Loucy (cell line): ENCODE results near the gene EMC1.
"Not testable (repeated sequence)": the region's sequence is repeated elsewhere in the genome, so short reads cannot be mapped to it uniquely, and the experiment has no call there.

Source experiments
- H2AFZ ChIP-seq: fragments of 200-600 bp; sonication (generic); 2 replicates; pipeline ENCODE4 v1.6.0; 2016; ENCODE audit warnings: antibody characterized with exemption, mild to moderate bottlenecking, low read length, moderate library complexity
- H3F3A ChIP-seq: fragments of 200-600 bp; 2 replicates; pipeline ENCODE4 v1.6.0; 2016; ENCODE audit warnings: antibody characterized with exemption, low read depth, mild to moderate bottlenecking
- H3K27me3 ChIP-seq: fragments of 200-600 bp; sonication (generic); 2 replicates; pipeline ENCODE4 v1.6.1; 2014; ENCODE audit warnings: low read length, mild to moderate bottlenecking; ENCODE audit not compliant: insufficient read depth, poor library complexity, severe bottlenecking
- H3K36me3 ChIP-seq: fragments of 200-600 bp; sonication (generic); 2 replicates; pipeline ENCODE4 v1.6.1; 2016; ENCODE audit warnings: low read length; ENCODE audit not compliant: insufficient read depth
- H3K4me1 ChIP-seq: fragments of 200-600 bp; sonication (generic); 2 replicates; pipeline ENCODE4 v1.5.1; 2014; ENCODE audit warnings: low read length, mild to moderate bottlenecking; ENCODE audit not compliant: insufficient read depth, poor library complexity, severe bottlenecking
- H3K4me2 ChIP-seq: fragments of 200-600 bp; sonication (generic); 2 replicates; pipeline ENCODE4 v1.6.0; 2014; ENCODE audit warnings: antibody characterized with exemption, low read length, low read depth, mild to moderate bottlenecking; ENCODE audit not compliant: poor library complexity, severe bottlenecking
- H3K4me3 ChIP-seq: fragments of 200-600 bp; sonication (generic); 2 replicates; pipeline ENCODE4 v1.5.1; 2014; ENCODE audit warnings: low read length, mild to moderate bottlenecking, mixed read lengths; ENCODE audit not compliant: poor library complexity, severe bottlenecking
- H3K79me2 ChIP-seq: fragments of 200-600 bp; sonication (generic); 2 replicates; pipeline ENCODE4 v1.6.1; 2014; ENCODE audit warnings: low read length; ENCODE audit not compliant: insufficient read depth
- H3K9ac ChIP-seq: fragments of 200-600 bp; sonication (generic); 2 replicates; pipeline ENCODE4 v1.6.0; 2014; ENCODE audit warnings: mild to moderate bottlenecking, low read depth, low read length, moderate library complexity; ENCODE audit not compliant: poor library complexity, severe bottlenecking
- H3K9me2 ChIP-seq: fragments of 200-600 bp; sonication (generic); replicated peaks from 2 replicates; pipeline ENCODE4 v1.6.1; 2016; ENCODE audit warnings: low read depth, low read length, mixed read lengths
- H3K9me3 ChIP-seq: fragments of 200-600 bp; sonication (generic); 2 replicates; pipeline ENCODE4 v1.6.1; 2014; ENCODE audit warnings: mild to moderate bottlenecking, antibody characterized with exemption, low read length, low read depth; ENCODE audit not compliant: insufficient read depth
- H4K20me1 ChIP-seq: fragments of 200-600 bp; sonication (generic); 2 replicates; pipeline ENCODE4 v1.6.0; 2014; ENCODE audit warnings: antibody characterized with exemption, low read length, mild to moderate bottlenecking; ENCODE audit not compliant: insufficient read depth, poor library complexity, severe bottlenecking
- EZH2phosphoT487 ChIP-seq: fragments of 200-600 bp; IDR thresholded peaks from 2 replicates; pipeline ENCODE4 v1.6.1; 2018; ENCODE audit warnings: antibody characterized with exemption, mild to moderate bottlenecking, moderate library complexity, borderline replicate concordance
- TF ChIP-seq, protein P1 (sequence below): fragments of 200-600 bp; sonication (generic); conservative IDR thresholded peaks from 2 replicates; pipeline ENCODE4 v1.5.1; 2014; ENCODE audit warnings: mild to moderate bottlenecking, antibody characterized with exemption, low read length

EMC1 gene

DNA sequence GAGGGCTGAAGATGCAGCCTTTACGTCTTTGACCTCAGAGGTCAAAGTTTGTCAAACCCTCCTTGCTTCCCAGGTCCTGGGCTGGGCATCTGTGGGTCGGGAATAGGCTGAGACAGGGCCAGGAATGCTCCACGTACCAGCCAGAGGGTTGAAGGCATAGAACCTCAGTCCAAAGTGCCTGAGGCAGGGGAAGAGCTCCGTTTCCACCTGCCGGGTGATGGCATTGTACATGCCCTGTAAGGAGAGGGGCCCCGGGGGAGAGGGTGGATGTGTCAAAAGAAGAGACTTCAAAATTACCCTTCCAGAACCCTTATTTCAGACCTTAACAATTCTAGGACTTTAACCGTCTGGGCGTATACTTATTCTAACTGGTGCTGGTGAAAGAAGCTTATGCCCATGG is 33.6 kb upstream of the EMC1 start:
- Histone ChIP-seq H3K4me2 (no peak overlapping the region), H3K27me3 (no peaks in the 10 kb centered on the region), H3K79me2 (no peaks in the 10 kb centered on the region), H2AFZ (no peak overlapping the region), H3K4me1 (no peaks in the 10 kb centered on the region), H3K9me2 (no peaks in the 10 kb centered on the region), H3K9ac (no peak overlapping the region), H4K20me1 (no peaks in the 10 kb centered on the region), H3K36me3 (no peaks in the 10 kb centered on the region), H3K4me3 (no peak overlapping the region), H3F3A (no peaks in the 10 kb centered on the region), H3K9me3 (no peaks in the 10 kb centered on the region)
- no peak for TF ChIP-seq EZH2phosphoT487
- TF ChIP-seq, protein P1, sequence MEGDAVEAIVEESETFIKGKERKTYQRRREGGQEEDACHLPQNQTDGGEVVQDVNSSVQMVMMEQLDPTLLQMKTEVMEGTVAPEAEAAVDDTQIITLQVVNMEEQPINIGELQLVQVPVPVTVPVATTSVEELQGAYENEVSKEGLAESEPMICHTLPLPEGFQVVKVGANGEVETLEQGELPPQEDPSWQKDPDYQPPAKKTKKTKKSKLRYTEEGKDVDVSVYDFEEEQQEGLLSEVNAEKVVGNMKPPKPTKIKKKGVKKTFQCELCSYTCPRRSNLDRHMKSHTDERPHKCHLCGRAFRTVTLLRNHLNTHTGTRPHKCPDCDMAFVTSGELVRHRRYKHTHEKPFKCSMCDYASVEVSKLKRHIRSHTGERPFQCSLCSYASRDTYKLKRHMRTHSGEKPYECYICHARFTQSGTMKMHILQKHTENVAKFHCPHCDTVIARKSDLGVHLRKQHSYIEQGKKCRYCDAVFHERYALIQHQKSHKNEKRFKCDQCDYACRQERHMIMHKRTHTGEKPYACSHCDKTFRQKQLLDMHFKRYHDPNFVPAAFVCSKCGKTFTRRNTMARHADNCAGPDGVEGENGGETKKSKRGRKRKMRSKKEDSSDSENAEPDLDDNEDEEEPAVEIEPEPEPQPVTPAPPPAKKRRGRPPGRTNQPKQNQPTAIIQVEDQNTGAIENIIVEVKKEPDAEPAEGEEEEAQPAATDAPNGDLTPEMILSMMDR = no peak

- Histone ChIP-seq H3K4me2 (no peak overlapping the region), H3K4me1 (no peaks in the 10 kb centered on the region), H2AFZ (no peak overlapping the region), H3K27me3 (no peaks in the 10 kb centered on the region), H3K9ac (no peak overlapping the region), H4K20me1 (no peaks in the 10 kb centered on the region), H3K4me3 (no peak overlapping the region), H3K9me3 (no peaks in the 10 kb centered on the region), H3F3A (no peaks in the 10 kb centered on the region), H3K36me3 (no peaks in the 10 kb centered on the region), H3K79me2 (no peaks in the 10 kb centered on the region), H3K9me2 (no peaks in the 10 kb centered on the region)
- TF ChIP-seq EZH2phosphoT487 = no peak
- TF ChIP-seq, protein P1 = no peak
Observed at GRCh38 chr1:19283891-19284290, 32.6 kb upstream of the EMC1 start.

GRCh38 chr1:19274636-19275035 is 23.3 kb upstream of the EMC1 start:
- H3K79me2 ChIP-seq = no peaks in the 10 kb centered on the region
- H3K4me2 ChIP-seq = no peak overlapping the region
- H3K9me2 ChIP-seq = no peaks in the 10 kb centered on the region
- TF ChIP-seq, protein P1 = no peak
- TF ChIP-seq EZH2phosphoT487 = no peak
- no peaks in the 10 kb centered on the region for H4K20me1 ChIP-seq
- H3K4me3 ChIP-seq = no peak overlapping the region
- no peaks in the 10 kb centered on the region for H3K36me3 ChIP-seq
- no peaks in the 10 kb centered on the region for H3K27me3 ChIP-seq
- no peaks in the 10 kb centered on the region for H3K9me3 ChIP-seq
- H3F3A ChIP-seq = no peaks in the 10 kb centered on the region
- H3K4me1 ChIP-seq = no peaks in the 10 kb centered on the region
- H3K9ac ChIP-seq = no peak overlapping the region
- H2AFZ ChIP-seq = no peak overlapping the region

DNA sequence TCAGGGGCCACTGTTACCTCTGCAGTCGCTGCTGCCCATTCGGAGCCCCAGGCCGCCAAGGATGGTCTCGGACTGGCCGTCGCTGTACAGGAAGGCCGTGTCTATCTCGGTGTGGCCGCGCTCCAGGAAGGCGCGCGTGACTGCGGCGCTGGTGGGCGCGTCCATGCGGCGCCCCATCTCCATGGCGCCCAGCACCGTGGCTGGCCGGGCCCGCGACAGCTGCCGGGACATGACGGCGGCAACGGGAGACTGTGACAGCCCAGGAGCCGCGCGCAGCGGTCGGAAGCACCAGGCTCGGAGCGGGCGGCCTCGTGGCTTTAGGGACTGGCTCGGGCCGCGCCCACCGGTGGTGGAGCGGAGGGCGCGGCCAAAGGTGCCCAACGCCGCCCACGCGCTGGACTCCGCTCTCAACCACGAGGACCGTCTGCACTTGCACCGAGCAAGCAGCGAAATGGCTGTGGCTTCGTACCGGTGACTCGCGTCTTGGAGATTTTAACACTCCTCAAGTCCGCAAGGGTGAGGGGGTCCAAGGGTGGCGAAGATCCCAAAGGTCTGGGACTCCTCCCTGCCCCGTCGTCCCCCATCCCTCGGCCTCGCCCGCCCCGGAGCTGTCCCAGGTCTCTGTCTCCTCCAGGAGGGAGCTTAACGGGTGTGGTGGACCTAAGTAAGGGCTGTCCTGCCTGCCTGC is 22.7 kb upstream of the EMC1 start:
- H3K9me2 ChIP-seq, H2AFZ ChIP-seq, H3K4me1 ChIP-seq, H3K27me3 ChIP-seq, H3F3A ChIP-seq, H3K4me3 ChIP-seq, H4K20me1 ChIP-seq, H3K36me3 ChIP-seq, H3K79me2 ChIP-seq, H3K9me3 ChIP-seq, H3K4me2 ChIP-seq, H3K9ac ChIP-seq: not testable (repeated sequence)
